Measurements from ENCODE around the gene DTNBP1. TPM values are rescaled to one million over a fixed set of nuclear protein-coding genes. Genes with fewer than 3 reads are reported as not detected.

The DTNBP1 gene
- total and polyA plus RNA-seq, 9 donors: 8.4 to 23.6 (median 18.2) TPM

- H3K27me3 ChIP-seq (ENCODE audit: control insufficient read depth, insufficient read depth, low read length): no peaks in the 10 kb centered on the region
Measured at GRCh38 chr6:15513131-15513771, 149.6 kb downstream of the DTNBP1 start.

GRCh38 chr6:15512721-15513120 lies 150.1 kb downstream of the DTNBP1 start:
- 79% methylated on average over 6 of the region's 9 CpGs for WGBS (ENCODE audit: insufficient coverage)
- Histone ChIP-seq H3K36me3 (ENCODE audit: control insufficient read depth, insufficient read depth, low read length) (peaks cover 81% of the 10 kb centered on the region), H3K4me3 (ENCODE audit: low read length) (no peak overlapping the region), H3K27ac (ENCODE audit: low read length) (no peak overlapping the region), H3K4me1 (ENCODE audit: control insufficient read depth, insufficient read depth, low read length) (no peaks in the 10 kb centered on the region), H3K9me3 (replicated peaks; ENCODE audit: control insufficient read depth, low read depth, low read length) (no peaks in the 10 kb centered on the region), H3K27me3 (ENCODE audit: control insufficient read depth, insufficient read depth, low read length) (no peaks in the 10 kb centered on the region)
- DNase-seq: no peak

More at GRCh38 chr6:15513131-15513771, 149.6 kb downstream of the DTNBP1 start:
- H3K9me3 ChIP-seq (replicated peaks; ENCODE audit: control insufficient read depth, low read depth, low read length): no peaks in the 10 kb centered on the region
- H3K36me3 ChIP-seq (ENCODE audit: control insufficient read depth, insufficient read depth, low read length): peaks cover 83% of the 10 kb centered on the region
- no peak overlapping the region for H3K27ac ChIP-seq (ENCODE audit: low read length)
- H3K4me3 ChIP-seq (ENCODE audit: low read length): no peak overlapping the region
- no peak for DNase-seq
- no peaks in the 10 kb centered on the region for H3K4me1 ChIP-seq (ENCODE audit: control insufficient read depth, insufficient read depth, low read length)
- 82% methylated on average over 34 of the region's 34 CpGs for WGBS (ENCODE audit: insufficient coverage)

GRCh38 chr6:15512126-15512525 lies 150.7 kb downstream of the DTNBP1 start:
- no peaks in the 10 kb centered on the region for H3K4me1 ChIP-seq (ENCODE audit: control insufficient read depth, insufficient read depth, low read length)
- H3K27ac ChIP-seq (ENCODE audit: low read length): no peak overlapping the region
- peaks cover 79% of the 10 kb centered on the region for H3K36me3 ChIP-seq (ENCODE audit: control insufficient read depth, insufficient read depth, low read length)
- H3K27me3 ChIP-seq (ENCODE audit: control insufficient read depth, insufficient read depth, low read length): no peaks in the 10 kb centered on the region
- no peaks in the 10 kb centered on the region for H3K9me3 ChIP-seq (replicated peaks; ENCODE audit: control insufficient read depth, low read depth, low read length)
- H3K4me3 ChIP-seq (ENCODE audit: low read length): no peak overlapping the region
- no peak for DNase-seq
- WGBS (ENCODE audit: insufficient coverage): 77% methylated on average over 18 of the region's 18 CpGs

GRCh38 chr6:15511248-15512125 lies 151.3 kb downstream of the DTNBP1 start:
- Histone ChIP-seq H3K27ac (ENCODE audit: low read length) (no peak overlapping the region), H3K36me3 (ENCODE audit: control insufficient read depth, insufficient read depth, low read length) (peaks cover 75% of the 10 kb centered on the region), H3K4me1 (ENCODE audit: control insufficient read depth, insufficient read depth, low read length) (peaks cover 5% of the 10 kb centered on the region), H3K9me3 (replicated peaks; ENCODE audit: control insufficient read depth, low read depth, low read length) (no peaks in the 10 kb centered on the region), H3K27me3 (ENCODE audit: control insufficient read depth, insufficient read depth, low read length) (no peaks in the 10 kb centered on the region), H3K4me3 (ENCODE audit: low read length) (no peak overlapping the region)
- WGBS (ENCODE audit: insufficient coverage): 81% methylated on average over 8 of the region's 14 CpGs
- DNase-seq: peak; percentile 30

- Histone ChIP-seq H3K4me1 (ENCODE audit: control insufficient read depth, insufficient read depth, low read length) (peaks cover 13% of the 10 kb centered on the region), H3K27ac (ENCODE audit: low read length) (no peak overlapping the region), H3K9me3 (replicated peaks; ENCODE audit: control insufficient read depth, low read depth, low read length) (no peaks in the 10 kb centered on the region), H3K27me3 (ENCODE audit: control insufficient read depth, insufficient read depth, low read length) (no peaks in the 10 kb centered on the region), H3K36me3 (ENCODE audit: control insufficient read depth, insufficient read depth, low read length) (peaks cover 69% of the 10 kb centered on the region), H3K4me3 (ENCODE audit: low read length) (no peak overlapping the region)
- DNase-seq: no peak
- WGBS (ENCODE audit: insufficient coverage): 76% methylated on average over 14 of the region's 16 CpGs
Measured at GRCh38 chr6:15510536-15511247, 152.1 kb downstream of the DTNBP1 start.

GRCh38 chr6:15510121-15510520 lies 152.7 kb downstream of the DTNBP1 start:
- no peaks in the 10 kb centered on the region for H3K27me3 ChIP-seq (ENCODE audit: control insufficient read depth, insufficient read depth, low read length)
- no peak overlapping the region for H3K4me3 ChIP-seq (ENCODE audit: low read length)
- no peak for DNase-seq
- peaks cover 19% of the 10 kb centered on the region for H3K4me1 ChIP-seq (ENCODE audit: control insufficient read depth, insufficient read depth, low read length)
- no peaks in the 10 kb centered on the region for H3K9me3 ChIP-seq (replicated peaks; ENCODE audit: control insufficient read depth, low read depth, low read length)
- H3K36me3 ChIP-seq (ENCODE audit: control insufficient read depth, insufficient read depth, low read length): peaks cover 67% of the 10 kb centered on the region
- no peak overlapping the region for H3K27ac ChIP-seq (ENCODE audit: low read length)
- WGBS (ENCODE audit: insufficient coverage): 93% methylated on average over 2 of the region's 6 CpGs

- H3K4me1 ChIP-seq (ENCODE audit: control insufficient read depth, insufficient read depth, low read length): peaks cover 26% of the 10 kb centered on the region
- DNase-seq: no peak
- no peak overlapping the region for H3K4me3 ChIP-seq (ENCODE audit: low read length)
- no peak overlapping the region for H3K27ac ChIP-seq (ENCODE audit: low read length)
- H3K36me3 ChIP-seq (ENCODE audit: control insufficient read depth, insufficient read depth, low read length): peaks cover 63% of the 10 kb centered on the region
- no peaks in the 10 kb centered on the region for H3K9me3 ChIP-seq (replicated peaks; ENCODE audit: control insufficient read depth, low read depth, low read length)
- 80% methylated on average over 5 of the region's 13 CpGs for WGBS (ENCODE audit: insufficient coverage)
- no peaks in the 10 kb centered on the region for H3K27me3 ChIP-seq (ENCODE audit: control insufficient read depth, insufficient read depth, low read length)
Measured at GRCh38 chr6:15509335-15509933, 153.4 kb downstream of the DTNBP1 start.

GRCh38 chr6:15508931-15509330 lies 153.9 kb downstream of the DTNBP1 start:
- Histone ChIP-seq H3K9me3 (replicated peaks; ENCODE audit: control insufficient read depth, low read depth, low read length) (no peaks in the 10 kb centered on the region), H3K4me1 (ENCODE audit: control insufficient read depth, insufficient read depth, low read length) (peaks cover 31% of the 10 kb centered on the region), H3K36me3 (ENCODE audit: control insufficient read depth, insufficient read depth, low read length) (peaks cover 58% of the 10 kb centered on the region), H3K27ac (ENCODE audit: low read length) (no peak overlapping the region), H3K27me3 (ENCODE audit: control insufficient read depth, insufficient read depth, low read length) (no peaks in the 10 kb centered on the region), H3K4me3 (ENCODE audit: low read length) (no peak overlapping the region)
- DNase-seq: no peak
- WGBS (ENCODE audit: insufficient coverage): 82% methylated on average over 7 of the region's 15 CpGs

- Histone ChIP-seq H3K27me3 (ENCODE audit: control insufficient read depth, insufficient read depth, low read length) (no peaks in the 10 kb centered on the region), H3K9me3 (replicated peaks; ENCODE audit: control insufficient read depth, low read depth, low read length) (no peaks in the 10 kb centered on the region), H3K4me1 (ENCODE audit: control insufficient read depth, insufficient read depth, low read length) (peaks cover 35% of the 10 kb centered on the region), H3K27ac (ENCODE audit: low read length) (no peak overlapping the region), H3K36me3 (ENCODE audit: control insufficient read depth, insufficient read depth, low read length) (peaks cover 54% of the 10 kb centered on the region), H3K4me3 (ENCODE audit: low read length) (no peak overlapping the region)
- DNase-seq: no peak
- WGBS (ENCODE audit: insufficient coverage): no CpG with 5 or more reads among the region's 6 CpGs
Measured at GRCh38 chr6:15508441-15508871, 154.4 kb downstream of the DTNBP1 start.
